Measurements from ENCODE around the gene IKBKE. TPM values are rescaled to one million over a fixed set of nuclear protein-coding genes. Genes with fewer than 3 reads are reported as not detected.

IKBKE gene
- total and polyA plus RNA-seq, 10 of the 15 experiments (the other 5 are each of a cell fraction or from before 2014, with no cell fraction given): 12.8 to 35.1 (median 23.1) TPM

GRCh38 chr1:206441336-206441967, 28.8 kb upstream of the IKBKE start:
- Histone ChIP-seq H3K9me3 (replicated peaks; ENCODE audit: control insufficient read depth, insufficient read depth, low read length) (no peaks in the 10 kb centered on the region), H3K4me3 (no peak overlapping the region), H3K79me2 (ENCODE audit: control insufficient read depth, insufficient read depth, low read length) (no peaks in the 10 kb centered on the region), H3K9ac (ENCODE audit: control insufficient read depth, insufficient read depth, low read length) (no peak overlapping the region), H2AFZ (ENCODE audit: control insufficient read depth, low read depth, low read length) (no peak overlapping the region), H3K27me3 (replicated peaks in 1 of 2; ENCODE audit: control insufficient read depth in 2 of 2, insufficient read depth in 2 of 2, low read length in 1 of 2) (no peaks in the 10 kb centered on the region), H3K4me2 (ENCODE audit: control insufficient read depth, insufficient read depth) (no peak overlapping the region), H3K36me3 (ENCODE audit: control insufficient read depth in 2 of 2, insufficient read depth in 2 of 2, low read length in 1 of 2) (no peaks in the 10 kb centered on the region; a peak in 1 of 4 replicates), H3K27ac (ENCODE audit: control insufficient read depth, insufficient read depth) (no peak overlapping the region), H4K20me1 (ENCODE audit: control insufficient read depth, insufficient read depth) (no peaks in the 10 kb centered on the region), H3K4me1 (ENCODE audit: control insufficient read depth, insufficient read depth, low read length) (no peaks in the 10 kb centered on the region)
- TF ChIP-seq SMAD1 (IDR thresholded peaks at IDR 0.05; ENCODE audit: low read depth, partially characterized antibody): no peak
- TF ChIP-seq ZNF622 (IDR thresholded peaks at IDR 0.05): no peak
- TF ChIP-seq SRF (IDR thresholded peaks at IDR 0.05; ENCODE audit: low read depth in 2 of 2, low read length in 2 of 2): no peak
- TF ChIP-seq RBBP5 (conservative IDR thresholded peaks at IDR 0.05): no peak
- no peak for TF ChIP-seq PAX5 (IDR thresholded peaks at IDR 0.05; ENCODE audit: borderline replicate concordance, low read depth, low read length)
- no peak for TF ChIP-seq RELA (IDR thresholded peaks at IDR 0.05; ENCODE audit: borderline replicate concordance, partially characterized antibody)
- peak; percentile 81 for TF ChIP-seq MEF2B (IDR thresholded peaks at IDR 0.05; ENCODE audit: partially characterized antibody, poor library complexity, severe bottlenecking)
- TF ChIP-seq E4F1 (IDR thresholded peaks at IDR 0.05; ENCODE audit: borderline replicate concordance, partially characterized antibody): no peak
- TF ChIP-seq ATF7 (IDR thresholded peaks at IDR 0.05; ENCODE audit: low read depth): no peak
- 0 out of 2 replicates have a peak, but pooled peaks have one; percentile 17 for TF ChIP-seq ZNF687 (IDR thresholded peaks at IDR 0.05)
- CTCF ChIA-PET: interaction anchor here (0.6 kb wide), 1 partner anchor 56 kb away, joined by 5 read pairs; no protein-coding TSS in a partner anchor
- no peak for DNase-seq (ENCODE audit: low read depth, low spot score)
- SMC1A ChIA-PET (ENCODE audit: uncharacterized antibody, unreplicated experiment): interaction anchor here (0.9 kb wide), 1 partner anchor 9 kb away, joined by 3 read pairs; no protein-coding TSS in a partner anchor
- FAIRE-seq: no peak
- intact Hi-C loops (cut with micrococcal nuclease; ENCODE audit: unreplicated experiment): no loop called here
- RAD21 ChIA-PET (ENCODE audit: unreplicated experiment): no interaction called here
- WGBS (ENCODE audit: insufficient coverage, insufficient replicate concordance, low lambda C conversion rate, missing lambda C conversion rate): 71% methylated on average over 7 of the region's 7 CpGs
- BruUV-seq (replicated peaks): no TSS peak
- POLR2A ChIA-PET: interaction anchor here (0.6 kb wide), 1 partner anchor 1170 kb away, joined by 4 read pairs; no protein-coding TSS in a partner anchor
- no peak for ATAC-seq
- in situ Hi-C loops (cut with MboI): no loop called here

Data from GM12878 (cell line).